Duodenal mucosa (tissue), 2 donors: ENCODE measurements around the gene MAD1L1.

ENCODE experiments used
- H3K27ac ChIP-seq: one replicate; pipeline ENCODE4 v1.7.0; 2013; ENCODE audit warnings: low read depth, low read length
- H3K27me3 ChIP-seq, 2 donors: one replicate each; pipeline ENCODE4 v1.7.0; 2013; ENCODE audit warnings: low read length in 2 of 2, control low read depth in 1 of 2; ENCODE audit not compliant: insufficient read depth in 2 of 2, control insufficient read depth in 1 of 2
- H3K36me3 ChIP-seq, 2 donors: one replicate each; pipeline ENCODE4 v1.7.0; 2013; ENCODE audit warnings: low read length in 2 of 2, control low read depth in 1 of 2; ENCODE audit not compliant: insufficient read depth in 2 of 2, control insufficient read depth in 1 of 2
- H3K4me1 ChIP-seq, 2 donors: one replicate each; pipeline ENCODE4 v1.7.0; 2013; ENCODE audit warnings: low read length in 2 of 2, control low read depth in 1 of 2; ENCODE audit not compliant: insufficient read depth in 2 of 2, control insufficient read depth in 1 of 2
- H3K4me3 ChIP-seq, 2 donors: one replicate each; pipeline ENCODE4 v1.7.0; 2013; ENCODE audit warnings: low read length in 2 of 2, low read depth in 1 of 2
- H3K9ac ChIP-seq, 2 donors: one replicate each; pipeline ENCODE4 v1.7.0; 2013; ENCODE audit warnings: low read length in 2 of 2, low read depth in 1 of 2
- H3K9me3 ChIP-seq, 2 donors: one replicate each; pipeline ENCODE4 v1.7.0; 2013; ENCODE audit warnings: low read length in 2 of 2, control low read depth in 1 of 2; ENCODE audit not compliant: control insufficient read depth in 1 of 2

Gene MAD1L1

DNA sequence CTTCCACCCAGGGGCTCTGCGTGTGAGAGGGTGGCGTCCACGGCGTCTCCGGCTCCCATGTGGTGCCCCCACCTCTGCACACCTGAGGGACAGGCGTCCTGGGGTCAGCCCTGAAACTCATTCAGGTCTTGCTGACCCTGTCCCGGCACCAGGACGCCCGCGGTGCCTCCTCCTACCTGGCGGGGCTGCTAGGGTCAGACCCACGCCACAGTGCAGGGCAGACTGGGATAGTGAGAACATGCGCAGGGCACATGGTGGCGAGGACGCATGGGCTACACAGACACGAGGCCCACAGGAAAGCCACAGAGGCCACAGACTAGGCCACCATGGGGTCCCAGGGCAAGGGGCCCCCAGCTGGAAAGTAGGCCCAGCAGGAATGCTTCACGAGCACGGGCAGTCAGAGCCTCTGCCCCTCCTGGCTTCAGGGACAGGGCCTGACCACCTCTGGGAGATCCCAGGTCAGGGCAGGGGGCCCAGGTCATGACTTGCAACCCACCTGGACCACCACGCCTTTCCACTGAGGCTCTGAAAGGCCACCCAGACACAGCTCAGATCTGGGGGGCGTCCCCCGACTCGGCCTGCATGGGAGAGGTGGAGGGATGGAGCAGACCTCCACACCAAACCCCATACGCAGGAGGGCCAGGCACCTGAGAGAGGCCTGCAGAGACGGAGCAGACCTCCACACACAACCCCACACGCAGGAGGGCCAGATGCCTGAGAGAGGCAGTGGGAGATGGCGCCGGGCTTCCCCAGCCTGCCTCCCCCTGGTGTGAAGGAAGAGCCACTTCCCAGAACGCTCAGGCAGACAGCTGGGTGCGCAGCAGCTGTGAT, 374.1 kb downstream of the MAD1L1 start:
- H3K27me3 ChIP-seq, result no peaks in the 10 kb centered on the region
- no peak overlapping the region for H3K9ac ChIP-seq
- no peak overlapping the region for H3K4me3 ChIP-seq
- no peak overlapping the region for H3K27ac ChIP-seq
- H3K9me3 ChIP-seq, result no peaks in the 10 kb centered on the region
- no peaks in the 10 kb centered on the region for H3K36me3 ChIP-seq
- no peaks in the 10 kb centered on the region for H3K4me1 ChIP-seq

DNA sequence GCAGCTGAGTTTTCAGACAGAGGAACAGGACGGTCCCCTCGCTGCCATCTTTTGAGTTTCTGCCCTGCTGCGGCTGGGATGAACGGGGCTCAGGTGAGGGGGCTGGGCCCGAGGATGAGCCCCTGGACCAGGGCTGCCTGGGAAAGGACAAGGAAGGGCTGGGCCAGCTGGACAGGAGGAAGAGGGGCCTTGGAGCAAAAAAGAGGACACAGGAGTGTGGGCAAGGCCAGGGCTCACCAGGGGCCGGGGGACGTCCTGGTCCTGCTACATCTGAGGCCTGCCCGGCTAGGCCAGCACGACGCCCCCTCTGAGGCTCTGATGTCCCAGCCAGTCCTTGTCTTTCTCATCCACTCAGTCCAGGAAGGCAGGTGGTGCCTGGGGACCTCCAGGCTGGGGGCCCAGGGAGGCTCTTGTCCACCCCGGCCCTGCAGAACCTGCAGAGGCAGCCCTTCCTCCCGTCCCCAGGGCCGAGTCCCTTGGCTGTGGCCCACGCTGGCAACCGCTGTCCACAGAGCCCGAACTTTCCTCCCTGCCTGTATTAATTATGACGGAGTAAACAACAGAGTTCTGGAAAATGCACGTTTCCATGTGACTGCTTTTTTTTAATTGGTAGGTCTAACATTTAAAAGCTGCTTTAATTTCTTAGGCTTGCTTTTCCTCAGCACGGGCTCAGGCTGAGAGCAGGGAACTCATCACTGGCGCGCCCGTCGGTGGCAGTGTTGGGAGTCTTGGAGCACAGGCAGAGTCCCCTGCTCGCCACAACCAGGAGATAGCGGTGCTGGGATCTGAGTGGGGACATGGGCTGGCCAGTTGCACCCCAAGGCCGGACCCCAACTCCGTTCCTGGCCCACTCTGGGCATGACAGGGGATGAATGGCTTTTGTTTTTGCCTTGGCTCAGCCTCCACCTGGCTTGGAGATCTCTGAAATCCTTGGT, 375.0 kb downstream of the MAD1L1 start:
- Histone ChIP-seq H3K9me3 (no peaks in the 10 kb centered on the region), H3K36me3 (no peaks in the 10 kb centered on the region), H3K27me3 (no peaks in the 10 kb centered on the region), H3K4me3 (no peak overlapping the region), H3K9ac (no peak overlapping the region), H3K4me1 (no peaks in the 10 kb centered on the region), H3K27ac (no peak overlapping the region)

DNA sequence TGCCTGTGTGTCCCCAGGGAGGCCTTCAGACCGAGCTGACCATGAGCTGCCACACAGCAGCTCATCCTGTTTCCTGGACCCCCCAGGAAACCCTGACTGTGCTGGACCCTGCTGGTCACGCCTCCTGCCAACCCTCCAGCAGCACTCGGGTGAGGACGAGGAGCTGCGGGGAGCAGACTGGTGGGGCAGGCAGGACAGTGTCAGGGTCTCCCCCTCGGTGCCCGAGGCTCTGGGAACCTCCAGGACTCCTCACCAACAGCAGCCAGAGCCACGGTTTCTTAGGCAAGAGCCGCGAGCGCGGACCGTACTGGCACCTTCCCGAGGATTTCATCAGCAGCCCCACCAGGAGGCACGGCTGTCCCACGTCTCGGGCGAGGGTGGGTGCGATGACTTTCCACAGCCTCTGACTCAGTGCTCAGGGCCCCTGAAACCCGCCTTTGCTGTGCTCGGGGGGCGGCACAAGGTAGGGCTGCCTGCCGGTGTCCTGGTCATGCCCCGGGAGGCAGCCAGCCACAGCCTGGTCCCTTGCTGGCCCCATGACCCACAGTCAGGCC, 375.8 kb downstream of the MAD1L1 start:
- no peak overlapping the region for H3K27ac ChIP-seq

DNA sequence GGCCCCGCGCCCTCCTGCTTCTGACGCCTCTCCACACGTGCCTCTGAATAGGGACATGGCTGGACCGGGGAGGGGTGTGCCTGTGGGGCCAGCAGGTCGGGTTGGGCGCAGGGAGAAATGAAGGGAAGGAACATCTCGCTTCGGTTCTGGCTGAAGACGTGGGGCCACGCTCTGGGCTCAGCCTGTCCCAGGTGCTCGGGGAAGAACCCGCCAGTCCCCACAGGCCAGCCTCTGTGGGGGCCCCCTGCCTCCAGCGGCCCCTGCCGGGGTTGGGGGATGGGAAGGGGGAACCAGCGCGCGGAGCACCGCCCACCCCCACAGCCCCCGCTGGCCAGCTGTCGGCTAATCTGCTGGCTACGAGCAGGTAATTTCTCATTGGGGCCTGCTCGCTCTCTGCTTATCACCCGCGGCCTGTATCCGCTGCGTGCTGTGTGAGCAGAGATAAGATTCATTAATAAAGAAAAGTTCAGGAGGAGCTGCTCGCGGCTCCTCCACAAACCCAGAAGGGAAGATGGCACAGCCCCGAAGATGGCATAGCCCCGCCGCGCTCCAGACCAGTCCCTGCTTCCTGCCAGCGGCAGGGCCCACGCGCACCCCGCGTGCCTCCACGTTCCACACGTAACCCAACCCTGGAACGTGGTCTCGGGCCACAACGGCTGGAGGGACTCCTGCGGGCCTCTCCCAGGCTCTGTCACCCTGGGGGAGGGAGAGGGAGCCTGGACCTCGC, 376.4 kb downstream of the MAD1L1 start:
- no peak overlapping the region for H3K27ac ChIP-seq
- H3K4me1 ChIP-seq, result no peaks in the 10 kb centered on the region
- no peak overlapping the region for H3K9ac ChIP-seq
- no peaks in the 10 kb centered on the region for H3K36me3 ChIP-seq
- no peak overlapping the region for H3K4me3 ChIP-seq
- H3K9me3 ChIP-seq, result no peaks in the 10 kb centered on the region
- H3K27me3 ChIP-seq, result no peaks in the 10 kb centered on the region

More for the DNA sequence above, 375.8 kb downstream of the MAD1L1 start:
- no peaks in the 10 kb centered on the region for H3K9me3 ChIP-seq
- no peak overlapping the region for H3K4me3 ChIP-seq
- no peaks in the 10 kb centered on the region for H3K36me3 ChIP-seq
- no peaks in the 10 kb centered on the region for H3K27me3 ChIP-seq
- H3K9ac ChIP-seq, result no peak overlapping the region
- no peaks in the 10 kb centered on the region for H3K4me1 ChIP-seq

DNA sequence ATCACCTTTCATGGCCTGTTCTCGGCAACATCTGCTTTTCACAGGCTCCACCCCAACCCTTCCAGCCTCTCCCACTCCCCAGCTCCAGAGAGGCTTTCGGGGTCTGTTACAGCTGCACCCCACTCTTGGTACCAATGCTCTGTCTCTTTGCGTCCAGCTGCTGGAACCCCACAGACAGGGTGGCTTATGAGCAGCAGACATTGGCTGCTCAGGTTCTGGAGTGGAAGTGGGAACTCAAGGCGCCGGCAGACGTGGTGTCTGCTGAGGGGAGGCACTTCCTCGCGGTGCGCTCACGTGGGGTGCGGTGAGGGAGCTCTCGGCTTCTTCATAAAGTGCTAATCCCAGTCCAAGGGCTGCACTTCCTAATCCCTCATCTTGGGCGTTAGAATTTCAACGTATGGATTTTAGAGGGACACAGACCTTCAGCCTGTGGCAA, 377.0 kb downstream of the MAD1L1 start:
- H3K27me3 ChIP-seq, result no peaks in the 10 kb centered on the region
- H3K4me1 ChIP-seq, result no peaks in the 10 kb centered on the region
- no peaks in the 10 kb centered on the region for H3K9me3 ChIP-seq
- no peak overlapping the region for H3K27ac ChIP-seq
- H3K9ac ChIP-seq, result no peak overlapping the region
- H3K4me3 ChIP-seq, result no peak overlapping the region
- H3K36me3 ChIP-seq, result no peaks in the 10 kb centered on the region

DNA sequence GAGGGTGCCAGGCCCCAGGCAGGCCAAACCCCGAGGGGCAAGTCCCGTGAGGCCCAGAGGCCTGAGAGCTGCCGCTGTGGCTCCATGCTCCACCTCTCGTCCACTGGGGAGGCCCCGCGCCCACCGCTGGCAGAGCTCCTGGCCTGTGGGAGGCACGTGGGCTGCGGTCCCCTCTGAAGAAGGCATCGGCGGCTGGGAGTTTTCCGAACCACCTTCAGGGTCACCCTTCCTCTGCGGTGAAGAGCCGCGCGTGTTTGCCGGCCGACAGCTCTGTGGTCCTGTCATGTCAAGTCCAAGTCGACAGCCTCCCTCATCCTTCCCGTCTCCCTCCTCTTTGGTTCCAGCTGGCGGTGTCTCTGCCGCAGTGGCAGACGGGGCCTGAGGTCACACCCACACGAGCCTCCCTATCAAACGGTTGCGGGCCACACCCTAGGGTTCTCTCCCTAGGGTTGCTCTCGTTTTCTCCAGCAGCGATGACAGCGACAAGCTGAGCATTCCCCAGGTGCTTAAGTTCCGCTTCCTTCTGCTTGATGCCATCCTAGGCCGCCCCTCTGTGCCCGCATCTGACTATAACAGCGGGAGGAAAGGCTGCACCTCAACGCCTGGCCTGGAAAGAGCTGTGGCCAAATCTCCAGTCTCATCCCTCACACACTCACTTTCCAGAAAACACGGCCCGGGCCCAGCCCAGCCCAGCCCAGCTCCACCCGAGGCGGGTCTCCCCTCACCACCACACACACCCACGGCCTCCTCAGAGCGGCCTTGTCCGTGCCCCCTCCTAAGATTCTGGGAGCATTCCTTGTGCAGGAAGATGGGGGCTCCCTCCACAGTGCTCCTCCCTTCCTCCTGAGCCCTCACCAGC, 377.6 kb downstream of the MAD1L1 start:
- Histone ChIP-seq H3K36me3 (no peaks in the 10 kb centered on the region), H3K27me3 (no peaks in the 10 kb centered on the region), H3K4me3 (no peak overlapping the region), H3K9ac (no peak overlapping the region), H3K9me3 (no peaks in the 10 kb centered on the region), H3K4me1 (no peaks in the 10 kb centered on the region), H3K27ac (no peak overlapping the region)

DNA sequence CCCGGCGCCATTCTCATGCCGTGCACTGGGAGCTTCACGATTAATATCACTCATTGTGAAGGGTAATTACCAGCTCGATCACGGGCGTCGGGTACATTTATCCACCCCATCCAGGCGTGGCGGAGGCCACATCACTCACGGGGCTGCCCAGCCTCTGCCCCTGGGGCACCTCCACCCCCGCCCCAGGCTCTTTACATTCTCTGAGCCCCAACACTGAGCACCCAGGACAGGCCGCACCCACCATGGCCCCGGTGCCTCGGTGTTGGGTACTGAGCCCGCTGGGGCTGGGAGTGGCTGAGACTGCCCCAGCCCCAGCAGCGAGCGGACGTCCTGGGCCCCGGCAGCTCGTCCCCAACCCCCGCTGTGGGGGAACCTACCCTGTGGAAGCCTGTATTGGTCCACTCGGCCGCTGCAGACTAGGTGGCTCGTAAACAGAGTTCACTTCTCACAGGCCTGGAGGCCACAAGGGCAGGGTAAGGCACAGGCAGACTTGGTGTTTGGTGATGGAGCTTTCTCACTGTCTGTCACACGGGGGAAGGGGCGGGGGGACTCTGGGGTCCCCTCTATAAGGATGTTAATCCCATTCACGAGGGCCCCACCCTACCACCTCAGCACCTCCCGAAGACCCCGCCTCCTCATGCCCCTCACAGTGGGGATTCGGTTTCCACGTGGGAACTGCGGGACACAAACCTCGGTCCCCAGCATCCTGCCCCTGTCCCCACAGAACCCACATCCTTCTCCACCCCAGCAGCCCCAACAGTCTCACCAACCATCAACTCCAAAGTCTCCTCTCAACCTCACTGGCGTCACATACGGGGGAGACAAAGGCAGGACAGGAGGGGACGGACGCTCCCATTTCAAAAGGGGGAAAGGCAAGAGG, 378.5 kb downstream of the MAD1L1 start:
- Histone ChIP-seq H3K9ac (no peak overlapping the region), H3K4me1 (no peaks in the 10 kb centered on the region), H3K4me3 (no peak overlapping the region)

DNA sequence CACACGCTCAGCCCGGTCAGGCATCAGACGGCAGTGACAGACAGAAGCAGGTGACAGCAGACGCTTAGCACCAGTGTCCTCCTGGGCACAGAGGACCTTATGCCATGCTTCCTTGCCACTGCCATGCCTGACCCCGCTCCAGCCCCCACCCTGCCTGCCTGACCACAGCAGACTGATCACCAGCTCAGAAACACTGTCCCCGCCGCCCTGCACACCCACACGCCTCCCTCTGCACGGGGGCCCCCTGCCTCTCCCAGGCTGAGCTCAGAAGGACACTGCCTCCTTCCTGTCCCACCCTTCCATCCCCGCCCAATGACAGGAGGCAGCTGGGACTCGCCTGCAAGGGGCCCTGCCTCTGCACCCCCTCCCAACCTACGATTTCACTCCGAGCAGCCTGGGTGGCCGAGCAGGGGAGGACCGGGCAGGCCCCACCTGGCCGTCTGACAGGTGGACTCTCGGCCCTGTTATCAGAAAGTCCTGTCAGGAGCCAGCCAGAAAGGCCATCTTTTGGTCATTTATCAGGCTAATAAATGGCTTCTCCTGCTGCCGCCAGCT, 379.2 kb downstream of the MAD1L1 start:
- Histone ChIP-seq H3K36me3 (no peaks in the 10 kb centered on the region), H3K4me1 (no peaks in the 10 kb centered on the region), H3K27me3 (no peaks in the 10 kb centered on the region), H3K27ac (no peak overlapping the region), H3K9ac (no peak overlapping the region), H3K4me3 (no peak overlapping the region), H3K9me3 (no peaks in the 10 kb centered on the region)

More for the DNA sequence above, 378.5 kb downstream of the MAD1L1 start:
- H3K9me3 ChIP-seq, result no peaks in the 10 kb centered on the region
- H3K27ac ChIP-seq, result no peak overlapping the region
- H3K36me3 ChIP-seq, result no peaks in the 10 kb centered on the region
- H3K27me3 ChIP-seq, result no peaks in the 10 kb centered on the region
